ENCODE data around the gene STK39. TPM values are rescaled to one million over a fixed set of nuclear protein-coding genes. Genes with fewer than 3 reads are reported as not detected.

The STK39 gene
- total RNA-seq, 1 donor from 2014 or later: 38.1 TPM

DNA sequence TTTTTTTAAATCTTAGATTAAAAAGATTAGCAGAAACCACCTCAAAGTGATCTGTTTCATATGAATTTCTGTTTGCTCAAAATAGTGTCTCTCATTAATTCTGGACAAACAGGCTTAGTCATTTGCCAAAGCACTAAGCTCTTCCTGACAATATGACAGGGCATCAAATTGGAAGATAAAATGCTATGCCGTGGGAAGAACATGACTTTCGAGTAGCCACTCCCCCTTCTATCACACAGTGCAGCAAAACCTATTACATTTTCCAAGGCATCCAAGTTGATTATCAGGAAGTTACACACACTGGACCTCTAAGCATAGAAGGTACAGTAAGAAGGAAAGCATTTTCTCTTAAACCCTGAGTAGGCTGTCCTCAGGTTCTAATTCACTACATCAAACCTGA lies 89.5 kb downstream of the STK39 start:
- DNase-seq: no peak

DNA sequence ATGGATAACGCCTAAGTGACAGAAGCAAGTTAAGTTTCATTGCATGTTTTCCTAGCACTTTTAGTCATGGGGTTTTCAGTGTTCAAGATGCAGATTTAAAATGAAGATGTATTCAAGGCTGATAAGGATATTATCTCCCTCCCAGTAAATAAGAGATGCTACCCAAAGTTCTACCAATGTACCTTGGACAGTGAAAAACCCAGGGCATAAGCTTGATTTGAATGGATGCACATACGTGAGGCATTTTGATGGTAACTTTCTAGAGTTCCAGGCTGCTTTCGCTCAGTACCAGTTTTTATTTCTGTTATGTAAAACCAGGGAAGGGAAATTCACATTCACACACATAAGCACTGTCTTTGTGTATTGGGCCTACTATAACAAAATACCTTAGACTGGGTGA lies 90.3 kb downstream of the STK39 start:
- no peak for DNase-seq

DNA sequence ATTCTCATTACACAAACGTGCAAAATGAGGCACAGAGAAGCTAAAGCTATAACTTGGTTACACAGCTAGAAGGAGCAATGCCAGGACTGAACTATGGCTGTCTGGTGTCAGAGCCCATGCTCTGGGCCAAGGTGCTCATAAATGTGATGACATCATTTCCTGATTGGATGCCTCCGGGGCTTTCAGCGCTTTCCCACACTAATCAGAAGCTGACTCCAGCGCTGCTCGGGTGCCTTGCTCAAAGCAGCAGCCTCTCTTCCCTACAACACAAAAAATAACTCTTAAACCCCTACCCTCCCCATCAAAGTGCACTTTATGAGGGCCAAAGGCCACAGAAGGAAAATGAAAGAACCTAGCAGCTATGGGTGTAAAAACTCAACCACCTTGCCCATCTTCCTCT lies 90.7 kb downstream of the STK39 start:
- no peak for DNase-seq

DNA sequence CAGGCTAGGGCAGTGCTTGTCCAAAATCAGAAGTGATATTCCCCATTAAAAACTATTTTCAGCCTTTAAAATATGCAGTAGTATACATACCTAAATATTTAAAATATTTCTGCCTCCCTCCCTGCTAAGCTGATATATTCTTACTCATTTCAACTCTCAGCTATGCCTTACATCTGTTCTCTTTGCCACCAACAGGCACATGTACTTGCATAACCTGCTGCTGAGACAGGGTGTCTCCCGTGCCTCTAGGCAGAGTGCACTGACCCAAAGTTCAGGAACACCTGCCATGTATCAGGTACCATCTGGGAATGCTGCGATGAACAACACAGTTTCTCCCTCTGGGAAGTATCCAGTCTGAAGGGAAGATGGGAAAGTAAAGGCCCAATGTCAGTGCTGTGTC lies 91.7 kb downstream of the STK39 start:
- no peak for DNase-seq

DNA sequence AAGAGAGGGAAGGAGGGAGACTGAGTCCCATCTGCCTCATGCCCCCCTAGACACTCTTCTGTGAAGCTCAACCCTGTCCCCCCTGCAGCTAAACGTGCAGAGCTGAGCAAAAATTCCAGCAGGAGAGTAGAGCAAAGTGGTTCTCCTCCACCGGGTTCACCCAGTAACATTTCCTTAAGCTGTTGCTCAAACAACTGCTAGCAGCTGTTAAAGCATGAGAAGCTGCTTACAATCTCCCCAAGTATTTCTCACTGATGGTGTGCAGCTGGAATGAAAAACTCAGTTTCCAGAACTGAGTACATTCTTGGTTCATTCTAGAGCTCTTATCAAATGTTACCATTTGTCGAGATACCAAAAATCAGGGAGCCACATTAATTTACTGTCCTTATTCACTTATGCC lies 92.3 kb downstream of the STK39 start:
- no peak for DNase-seq

DNA sequence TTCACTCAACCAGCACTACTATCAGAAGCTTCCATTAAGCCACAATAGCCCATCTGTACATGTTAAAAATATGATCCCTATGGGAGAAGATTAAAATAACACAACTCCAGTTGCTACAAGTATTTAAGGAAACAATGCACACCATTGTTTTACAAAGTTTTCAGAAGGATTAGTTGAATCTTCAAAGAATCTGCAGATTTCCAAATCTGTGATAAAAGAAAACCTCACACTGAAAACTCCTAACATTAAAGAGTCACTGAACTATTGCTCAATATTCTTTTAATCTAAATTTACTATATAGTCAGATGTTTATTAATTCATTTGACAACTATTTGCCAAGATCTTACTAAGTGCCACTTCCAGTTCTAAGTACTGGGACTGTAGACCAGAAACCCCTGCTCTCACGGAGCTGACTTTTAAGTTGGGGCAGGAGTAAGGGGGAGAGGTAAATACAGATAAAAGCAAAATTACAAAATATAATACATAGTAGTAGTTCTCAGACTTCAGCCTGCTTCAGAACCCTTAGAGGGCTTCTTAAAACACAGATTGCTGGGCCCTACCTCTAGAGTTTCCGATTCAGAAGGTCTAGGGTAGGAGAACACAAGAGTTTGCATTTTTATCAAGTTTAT lies 94.4 kb downstream of the STK39 start:
- DNase-seq: no peak

DNA sequence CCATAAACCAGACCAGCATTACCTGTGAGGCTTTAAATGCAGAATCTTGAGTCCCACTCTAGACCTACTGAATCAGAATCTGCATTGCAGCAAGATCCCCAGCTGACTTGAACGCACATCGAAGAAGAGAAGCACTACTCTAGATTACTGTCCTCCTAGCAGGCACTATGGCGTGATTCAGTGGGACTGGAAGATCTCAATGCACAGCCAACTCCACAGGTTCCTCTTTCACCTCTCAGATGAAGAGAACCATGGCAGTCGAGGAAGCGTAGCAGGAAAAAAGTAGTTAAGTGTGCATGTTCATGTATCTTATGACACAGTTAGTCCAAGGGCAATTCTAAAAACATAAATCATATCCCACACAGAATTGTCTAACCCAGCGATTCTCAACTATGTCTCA lies 97.4 kb downstream of the STK39 start:
- no peak for DNase-seq

DNA sequence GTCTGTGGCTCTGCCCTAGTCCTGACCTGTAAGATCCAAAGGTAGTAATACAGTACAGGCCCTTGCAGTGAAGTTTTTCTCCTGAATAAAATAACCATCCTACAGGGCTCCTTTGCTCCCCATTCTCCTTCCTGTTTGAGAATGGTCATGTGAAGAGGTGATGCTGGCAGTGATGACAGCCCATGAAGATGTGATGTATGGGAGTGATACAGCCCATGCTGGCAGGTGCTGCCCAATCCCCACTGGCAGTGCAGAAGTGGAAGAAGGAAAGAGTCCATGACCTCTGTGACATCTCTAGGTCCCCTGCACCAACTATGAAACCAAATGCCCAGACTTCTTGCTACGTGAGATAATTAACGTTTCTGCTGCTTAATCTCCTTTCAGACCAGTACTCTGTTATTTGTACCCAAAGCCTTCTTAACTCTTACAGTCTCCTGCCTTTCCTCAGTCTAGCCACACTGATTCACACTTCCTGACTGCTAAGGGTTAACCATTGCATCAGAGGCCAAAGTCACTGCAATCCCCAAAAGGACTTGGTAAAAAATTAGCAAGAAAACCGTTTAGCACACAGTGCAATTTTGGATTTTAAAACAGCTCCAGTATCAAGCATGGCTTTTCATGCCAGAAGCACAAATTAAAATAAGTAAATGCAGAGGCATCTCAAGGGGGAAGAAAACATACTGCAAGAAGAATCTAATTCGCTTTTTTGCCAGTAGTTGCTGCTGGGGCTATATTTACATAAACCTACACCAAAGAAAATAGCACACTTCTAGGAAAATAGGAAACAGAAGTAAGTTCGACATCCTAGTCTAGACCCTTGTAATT lies 98.0 kb downstream of the STK39 start:
- DNase-seq: no peak

DNA sequence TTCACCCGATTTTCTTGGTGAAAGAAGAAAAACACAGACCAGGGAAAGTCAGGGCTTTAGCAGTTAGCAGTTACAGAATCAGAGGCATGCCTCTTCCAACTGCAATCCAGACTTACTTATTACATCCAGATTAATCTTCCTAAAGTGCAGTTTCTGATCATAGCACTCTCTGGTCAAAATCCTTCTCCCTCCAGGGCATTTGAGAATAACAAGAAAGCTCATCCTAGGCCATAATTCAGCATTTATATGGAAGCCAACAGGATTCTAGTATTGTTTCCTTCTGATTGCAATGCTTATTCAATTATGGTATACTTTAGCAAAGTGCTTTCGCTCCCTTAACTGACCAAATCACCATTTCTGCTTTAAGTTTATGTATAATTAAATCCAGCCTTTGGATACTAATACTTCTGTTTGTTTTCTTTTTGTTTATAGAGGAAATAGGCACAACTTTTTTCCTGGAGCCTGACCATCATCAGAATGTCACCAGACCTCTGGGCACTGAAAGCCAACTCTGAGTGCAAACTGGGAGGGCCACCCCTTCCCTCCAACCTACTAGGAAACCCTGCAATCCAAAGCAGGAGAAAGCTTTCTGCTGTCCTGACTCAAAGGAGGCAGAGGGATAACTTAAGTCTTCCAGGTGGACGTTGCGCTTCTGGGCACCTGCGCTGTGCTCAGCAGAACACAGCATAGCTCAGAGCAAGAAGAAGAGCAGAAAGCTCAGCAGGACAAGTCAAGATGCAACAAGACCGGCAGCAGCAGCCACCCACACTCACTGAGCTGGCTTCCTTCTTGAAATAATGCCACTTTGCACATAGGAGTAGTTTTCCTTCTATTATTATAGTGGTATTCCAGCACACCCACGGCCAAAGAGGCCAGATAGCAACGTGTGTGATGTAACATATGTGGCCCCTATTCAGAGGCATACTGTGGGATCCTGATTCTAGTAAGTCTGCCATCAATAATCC lies 99.3 kb downstream of the STK39 start:
- no peak for DNase-seq

DNA sequence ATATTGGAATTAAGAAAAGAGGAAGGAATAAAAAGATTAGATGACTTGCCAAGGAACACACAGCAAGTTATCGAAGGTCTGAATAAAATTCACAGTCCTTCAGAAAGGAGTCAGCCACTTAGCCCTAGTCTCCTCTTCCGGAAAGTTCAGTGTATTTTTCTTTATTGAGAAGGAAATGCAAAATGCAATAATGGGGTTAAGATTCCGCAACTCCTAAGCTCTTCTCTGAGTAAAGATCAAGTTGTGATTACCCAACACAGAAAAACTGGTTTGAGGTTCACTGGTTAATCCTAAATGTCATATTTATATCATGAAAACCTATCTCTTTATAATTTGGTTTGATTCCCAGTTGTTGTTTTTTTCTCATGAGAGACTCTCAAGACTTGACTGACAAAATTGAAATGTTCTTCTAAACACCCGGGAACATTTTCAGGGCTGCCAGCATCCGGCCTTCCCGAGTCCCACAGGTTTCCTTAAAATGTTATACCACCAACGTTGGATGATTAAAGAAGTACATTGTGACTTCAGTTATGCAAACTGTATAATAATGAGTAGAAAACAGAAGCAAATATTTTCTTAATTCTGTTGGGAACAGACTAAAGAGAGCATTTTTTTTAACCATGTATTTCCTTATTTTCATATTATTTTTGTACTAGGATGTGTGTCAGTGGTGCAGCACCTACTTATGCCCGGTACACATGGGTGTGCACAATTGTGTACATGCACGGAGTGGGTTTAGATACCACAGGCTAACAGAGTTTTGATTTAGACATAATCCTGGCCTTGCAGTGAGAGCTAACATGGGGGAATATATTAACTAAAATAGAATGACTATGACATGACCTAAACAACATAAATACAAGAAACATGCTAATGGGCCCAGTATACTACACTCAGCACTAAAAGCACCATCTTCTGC lies 100.2 kb downstream of the STK39 start:
- DNase-seq: no peak

DNA sequence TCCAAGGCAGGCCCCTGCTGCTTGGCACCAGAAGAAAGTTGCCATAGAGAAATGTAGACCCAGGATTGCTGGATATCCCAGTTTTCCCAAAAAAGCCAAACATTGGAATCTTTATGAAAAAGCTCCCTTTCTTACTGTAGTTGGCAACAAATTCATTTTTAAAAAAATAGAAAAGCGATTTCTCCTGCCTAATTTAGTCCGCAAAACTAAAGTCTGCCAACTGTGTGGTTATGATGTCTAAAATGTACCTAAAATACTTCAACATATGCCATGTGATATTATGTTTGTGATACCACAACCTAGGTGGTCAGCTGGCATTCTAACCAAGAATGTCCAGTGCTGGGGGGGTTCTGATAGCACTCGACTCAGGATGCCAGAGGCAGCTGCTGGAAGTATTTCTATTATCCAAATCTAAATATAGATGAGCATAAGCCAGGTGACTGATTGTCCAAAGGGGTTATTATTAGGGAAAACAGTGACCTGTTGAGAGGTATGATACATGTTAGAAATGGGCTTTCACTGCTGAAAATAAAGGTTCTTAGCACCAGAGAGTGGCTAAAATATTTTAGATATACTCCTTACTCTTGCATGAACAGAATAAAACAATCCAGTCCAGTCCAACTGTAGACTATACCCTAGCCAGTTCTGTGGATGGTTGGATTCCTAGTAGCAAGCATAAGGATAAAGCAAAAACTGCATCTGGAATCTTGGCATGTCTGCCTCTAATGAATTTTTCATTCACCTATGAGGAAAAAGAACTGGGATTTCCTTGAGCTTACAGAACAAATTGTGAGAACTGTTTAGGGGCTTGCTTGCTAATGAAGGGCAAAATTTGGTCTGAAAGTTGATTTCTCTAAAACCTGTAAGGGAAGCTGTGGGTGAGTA lies 101.7 kb downstream of the STK39 start:
- DNase-seq: no peak

DNA sequence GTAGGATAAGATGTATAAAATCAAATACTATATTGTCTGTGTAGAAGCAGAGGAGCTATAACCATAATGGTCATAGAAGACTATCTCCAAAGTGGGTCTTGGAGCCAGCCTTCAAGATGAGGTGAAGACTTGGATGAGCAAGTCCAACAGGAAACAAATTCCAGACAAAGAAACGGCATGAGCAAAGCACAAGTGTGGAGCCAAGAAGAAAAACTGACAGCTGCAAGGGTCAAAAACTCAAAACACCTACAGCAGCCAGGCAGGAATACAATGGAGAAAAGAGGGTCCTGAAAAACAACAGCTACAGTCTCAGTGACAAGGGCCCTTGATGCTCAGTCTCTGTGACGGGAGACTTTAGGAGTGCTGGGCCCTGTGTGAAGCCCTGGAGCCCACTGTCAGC lies 102.4 kb downstream of the STK39 start:
- DNase-seq: no peak

DNA sequence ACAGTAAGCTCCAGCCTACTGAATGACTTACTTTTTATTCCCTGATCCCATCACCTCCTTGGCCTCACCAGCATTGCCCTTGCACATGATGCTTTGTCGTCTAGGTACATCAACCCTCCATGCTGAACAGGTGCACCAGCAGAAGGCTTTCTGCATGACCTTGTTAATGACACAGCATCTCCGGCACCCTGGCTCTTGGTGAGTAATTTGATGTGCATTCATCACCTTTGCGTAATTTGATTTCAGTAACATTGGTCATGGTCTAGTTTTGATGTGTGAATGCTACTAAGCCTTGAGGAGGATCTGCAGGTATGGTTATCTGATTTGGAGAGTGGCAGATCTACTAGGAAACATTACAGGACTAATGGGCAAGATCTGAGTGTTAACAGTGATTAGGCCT lies 103.6 kb downstream of the STK39 start:
- no peak for DNase-seq

DNA sequence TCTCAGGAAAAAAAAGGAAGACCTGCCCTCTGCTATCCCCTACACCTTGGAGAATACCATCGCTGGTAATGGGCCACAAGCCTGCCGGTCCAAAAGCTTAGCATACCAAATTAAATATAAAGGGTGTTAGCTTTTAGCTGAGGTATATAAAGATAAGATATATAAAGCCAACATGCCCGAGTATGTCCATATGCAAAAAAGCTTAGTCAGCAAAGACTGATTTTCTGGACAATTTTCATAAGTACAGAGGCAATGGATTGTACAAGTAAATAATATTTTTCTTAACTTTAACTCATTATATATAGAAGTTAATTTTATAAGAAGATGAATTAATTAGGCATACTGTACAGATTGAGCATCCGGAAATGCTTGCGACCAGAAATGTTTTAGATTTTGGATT lies 106.5 kb downstream of the STK39 start:
- no peak for DNase-seq

DNA sequence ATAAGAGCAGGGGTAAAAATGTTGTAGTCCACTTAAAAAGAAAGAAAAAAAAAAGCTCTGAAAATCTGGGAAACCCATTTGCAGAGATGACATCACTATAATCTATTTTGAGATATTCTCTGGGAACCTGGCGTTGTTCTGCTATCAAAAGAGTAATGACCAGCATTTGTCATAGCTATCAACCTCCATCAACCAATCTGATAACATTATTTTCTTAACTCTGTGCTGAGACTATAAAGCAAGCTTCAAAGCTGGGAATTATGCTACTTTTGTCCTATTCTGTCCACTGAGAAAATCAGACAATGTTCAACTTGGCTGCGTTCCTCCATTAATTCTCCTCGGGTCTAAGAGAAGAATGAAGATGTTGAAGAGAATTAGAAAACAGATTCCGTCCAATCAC lies 107.5 kb downstream of the STK39 start:
- DNase-seq: no peak

DNA sequence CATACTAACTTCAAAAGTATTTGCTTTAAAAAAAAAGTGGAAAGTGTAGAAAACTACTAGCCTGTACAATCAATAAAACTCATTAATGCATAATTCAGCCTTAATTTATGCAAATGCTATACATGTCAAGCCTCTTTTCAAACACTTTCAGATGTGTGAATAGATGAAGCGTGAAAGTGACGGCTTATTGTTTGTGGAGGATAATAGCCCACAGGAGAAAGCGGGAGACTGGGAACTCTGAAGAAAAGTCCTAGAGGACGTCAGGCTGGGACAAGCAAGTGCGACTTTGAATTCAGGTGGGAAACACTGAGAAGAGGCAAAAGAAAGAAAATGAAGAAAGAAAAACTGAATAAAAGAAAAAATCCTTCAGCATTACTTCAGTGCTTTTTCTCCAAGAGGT lies 108.5 kb downstream of the STK39 start:
- no peak for DNase-seq

DNA sequence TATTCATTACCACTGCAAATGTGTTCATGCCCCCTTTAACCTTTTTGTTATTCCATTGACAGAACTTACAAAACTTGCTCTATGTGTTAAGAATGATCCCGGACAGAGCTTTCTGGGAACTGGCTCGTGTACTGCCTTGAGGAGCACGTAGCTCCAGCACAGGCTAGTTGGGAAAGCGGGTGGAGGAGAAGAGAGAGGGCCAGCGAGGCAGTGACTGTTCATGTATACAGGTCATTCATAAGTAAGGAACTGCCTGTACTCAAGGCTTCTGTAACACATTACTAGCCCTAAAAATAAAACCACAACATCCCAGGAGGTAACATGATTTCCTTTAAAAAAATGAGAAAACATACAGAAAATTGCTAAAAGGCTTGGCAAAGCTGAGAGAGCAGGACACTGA lies 109.0 kb downstream of the STK39 start:
- DNase-seq: no peak

DNA sequence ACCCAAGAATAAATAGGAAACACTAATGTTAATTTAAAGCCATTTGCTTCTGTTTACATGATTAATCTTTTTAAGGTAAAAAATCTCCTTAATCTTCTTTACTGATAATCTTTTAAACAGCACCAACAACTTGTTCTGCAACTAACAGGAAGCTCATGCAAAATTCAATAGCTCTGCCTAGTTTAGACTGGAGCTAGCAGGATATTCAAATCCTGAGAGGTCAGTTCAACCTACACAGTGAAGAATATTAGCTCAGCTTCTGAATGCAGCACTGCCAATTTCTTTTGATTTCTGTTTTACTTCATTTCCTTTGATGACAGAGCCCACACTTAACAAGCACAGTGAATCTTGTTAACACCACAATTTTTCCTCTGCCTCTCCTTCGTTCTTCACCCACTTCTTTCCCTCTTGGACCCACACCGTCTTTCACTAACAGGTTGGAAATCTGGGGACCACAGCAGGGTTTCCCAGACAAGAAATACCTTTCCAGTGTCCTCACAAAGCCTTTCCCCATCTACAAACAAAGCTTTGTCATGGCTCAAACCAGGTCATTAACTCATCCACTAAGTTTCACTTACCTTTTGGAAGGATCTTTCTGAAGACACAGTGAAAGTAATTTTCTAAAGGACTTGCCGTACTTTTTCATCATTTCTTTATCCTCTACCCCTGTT lies 109.8 kb downstream of the STK39 start:
- no peak for DNase-seq

DNA sequence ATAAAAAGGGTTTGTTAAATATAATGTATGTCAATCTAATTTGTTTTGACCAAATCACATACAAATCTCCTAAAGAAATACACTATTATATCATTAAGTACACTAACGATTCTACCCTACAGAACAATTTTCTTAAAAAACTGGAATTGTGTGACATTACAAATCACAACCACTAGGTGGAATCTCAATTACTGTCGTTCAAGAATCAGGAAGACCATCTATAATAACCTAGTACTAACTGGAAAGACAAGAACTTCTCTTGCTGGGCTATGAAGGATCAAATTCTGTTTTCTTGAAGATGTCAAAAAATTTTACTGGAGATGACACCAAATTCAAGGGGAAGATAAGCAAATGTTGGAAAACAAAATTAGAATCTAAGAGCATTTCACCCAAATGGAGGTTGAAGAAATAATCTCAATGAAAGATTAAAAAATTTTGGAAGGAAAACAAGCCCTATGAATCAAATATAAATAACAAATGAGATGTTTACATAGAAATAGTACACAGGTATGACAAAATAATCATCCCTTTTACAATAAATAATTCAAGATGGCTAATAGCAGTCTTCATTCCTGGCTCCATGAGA lies 110.9 kb downstream of the STK39 start:
- DNase-seq: no peak

DNA sequence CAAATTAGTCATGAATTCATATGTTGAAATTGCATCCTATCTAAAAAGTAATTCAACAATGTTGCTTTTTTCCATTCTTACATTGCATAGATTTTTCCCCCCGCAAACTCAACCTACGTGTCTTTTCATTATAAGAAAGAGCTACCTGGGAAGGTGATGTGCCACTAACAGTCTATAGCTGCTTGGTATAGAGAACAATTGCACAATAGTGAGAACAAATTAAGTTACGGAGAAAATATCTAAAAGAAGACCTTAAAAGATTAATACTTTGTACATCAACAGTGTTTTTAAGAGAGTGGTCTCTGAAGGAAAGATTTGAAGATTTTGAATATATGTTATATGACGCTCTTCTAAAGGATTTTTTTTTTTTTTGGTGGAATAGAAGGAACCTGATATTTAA lies 111.8 kb downstream of the STK39 start:
- no peak for DNase-seq

Measured in occipital lobe (tissue), 2 donors.